Endothelial cell (in vitro differentiated cells): ENCODE data around the gene IL15RA. TPM values are rescaled to one million over a fixed set of nuclear protein-coding genes. Genes with fewer than 3 reads are reported as not detected.
A peak's percentile ranks its signal among the peaks of the same experiment; 100 is the strongest.

Experiments used
- DNase-seq: peaks from one replicate; pipeline ENCODE4 v3.0.0; 2021; ENCODE audit warnings: low spot score
- H3K27ac Mint-ChIP-seq: one replicate; pipeline ENCODE4 v1.8.0; 2021; ENCODE audit warnings: mixed read lengths, inconsistent platforms; ENCODE audit not compliant: unreplicated experiment
- H3K27me3 Mint-ChIP-seq: one replicate; pipeline ENCODE4 v1.8.0; 2021; ENCODE audit warnings: mild to moderate bottlenecking, moderate library complexity, mixed read lengths, inconsistent platforms; ENCODE audit not compliant: unreplicated experiment
- H3K36me3 Mint-ChIP-seq: one replicate; pipeline ENCODE4 v1.8.0; 2021; ENCODE audit warnings: mild to moderate bottlenecking, low read depth, mixed read lengths, inconsistent platforms; ENCODE audit not compliant: unreplicated experiment
- H3K4me1 Mint-ChIP-seq: one replicate; pipeline ENCODE4 v1.8.0; 2021; ENCODE audit warnings: mild to moderate bottlenecking, mixed read lengths, inconsistent platforms; ENCODE audit not compliant: unreplicated experiment
- H3K4me3 Mint-ChIP-seq: one replicate; pipeline ENCODE4 v1.8.0; 2021; ENCODE audit warnings: mild to moderate bottlenecking, mixed read lengths, inconsistent platforms; ENCODE audit not compliant: unreplicated experiment
- H3K9me3 Mint-ChIP-seq: one replicate; pipeline ENCODE4 v1.8.0; 2021; ENCODE audit warnings: mixed read lengths, inconsistent platforms; ENCODE audit not compliant: unreplicated experiment
- CTCF ChIP-seq: fragments of 200-600 bp; sonication (generic); IDR thresholded peaks from one replicate; pipeline ENCODE4 v1.5.0; 2021; ENCODE audit warnings: antibody characterized with exemption; ENCODE audit not compliant: unreplicated experiment
- total RNA-seq: library from RNA; stranded (reverse); fragmentation: NEBNext Ultra II Directional; extraction: Animal tissue kit (Norgen Biotek cat#: 25700); gene quantifications from one replicate; pipeline ENCODE4 v1.2.1, GENCODE V29; 2021; ENCODE audit not compliant: unreplicated experiment

The IL15RA gene
- total RNA-seq, 1 donor from 2014 or later = 0.97 TPM

- H3K27ac Mint-ChIP-seq = no peak overlapping the region
- H3K9me3 Mint-ChIP-seq = no peaks in the 10 kb centered on the region
- peak; percentile 65 for DNase-seq
- peaks cover 6% of the 10 kb centered on the region for H3K4me1 Mint-ChIP-seq
- no peak overlapping the region for H3K4me3 Mint-ChIP-seq
- peak; percentile 73 for TF ChIP-seq CTCF
- H3K36me3 Mint-ChIP-seq = no peaks in the 10 kb centered on the region
- peaks cover 7% of the 10 kb centered on the region for H3K27me3 Mint-ChIP-seq
Observed at GRCh38 chr10:6014241-6014761, 37.0 kb upstream of the IL15RA start.

GRCh38 chr10:6013413-6014192 lies 36.3 kb upstream of the IL15RA start:
- Mint-ChIP-seq H3K27me3 (peaks cover 6% of the 10 kb centered on the region), H3K4me1 (peaks cover 6% of the 10 kb centered on the region), H3K4me3 (no peak overlapping the region), H3K9me3 (no peaks in the 10 kb centered on the region), H3K27ac (no peak overlapping the region), H3K36me3 (no peaks in the 10 kb centered on the region)
- no peak for TF ChIP-seq CTCF
- DNase-seq = no peak

- peaks cover 3% of the 10 kb centered on the region for H3K36me3 Mint-ChIP-seq
- H3K9me3 Mint-ChIP-seq = no peaks in the 10 kb centered on the region
- peaks cover 6% of the 10 kb centered on the region for H3K4me1 Mint-ChIP-seq
- TF ChIP-seq CTCF = no peak
- no peak overlapping the region for H3K27ac Mint-ChIP-seq
- DNase-seq = no peak
- no peak overlapping the region for H3K4me3 Mint-ChIP-seq
- H3K27me3 Mint-ChIP-seq = peaks cover 4% of the 10 kb centered on the region
Observed at GRCh38 chr10:6012121-6012905, 35.0 kb upstream of the IL15RA start.

- peaks cover 2% of the 10 kb centered on the region for H3K27me3 Mint-ChIP-seq
- H3K9me3 Mint-ChIP-seq = no peaks in the 10 kb centered on the region
- no peak for DNase-seq
- TF ChIP-seq CTCF = no peak
- H3K4me1 Mint-ChIP-seq = no peaks in the 10 kb centered on the region
- H3K4me3 Mint-ChIP-seq = no peak overlapping the region
- H3K27ac Mint-ChIP-seq = no peak overlapping the region
- H3K36me3 Mint-ChIP-seq = peaks cover 3% of the 10 kb centered on the region
Observed at GRCh38 chr10:6011558-6011957, 34.2 kb upstream of the IL15RA start.
